ENCODE measurements around the gene SPAG4.

The SPAG4 gene

DNA sequence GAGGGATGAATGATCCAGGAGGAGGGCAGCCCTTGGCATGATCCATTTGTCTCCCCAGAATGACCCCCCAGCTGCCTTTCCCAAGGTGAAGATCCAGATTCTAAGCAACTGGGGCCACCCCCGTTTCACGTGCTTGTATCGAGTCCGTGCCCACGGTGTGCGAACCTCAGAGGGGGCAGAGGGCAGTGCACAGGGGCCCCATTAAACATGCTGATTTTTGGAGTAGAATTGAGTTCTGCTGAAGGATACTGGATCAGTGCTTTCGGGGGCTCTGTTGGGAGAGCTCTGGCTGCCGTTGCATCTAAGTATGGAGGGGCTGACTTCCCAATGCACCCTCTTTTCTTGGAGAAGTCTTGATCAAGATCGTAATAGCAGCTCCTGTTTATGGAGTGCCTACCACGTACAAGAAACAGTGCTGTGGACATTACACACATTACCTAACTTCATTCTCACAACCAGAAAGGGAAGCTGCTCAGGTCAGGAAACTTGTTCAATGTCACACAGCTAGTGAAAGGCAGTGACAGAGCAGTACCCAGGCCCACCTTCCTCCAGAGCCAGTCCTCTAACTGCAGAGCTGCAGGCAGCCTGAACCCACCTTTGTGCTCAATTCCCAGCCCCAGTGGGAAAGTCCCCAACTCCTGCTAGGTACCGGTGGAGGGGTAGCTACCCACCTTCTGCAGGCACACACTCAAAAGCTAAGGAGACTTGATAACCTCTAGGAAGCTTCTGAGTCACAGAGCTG lies 5.4 kb downstream of the SPAG4 start:
- no peak for DNase-seq (ENCODE audit: low spot score)

DNA sequence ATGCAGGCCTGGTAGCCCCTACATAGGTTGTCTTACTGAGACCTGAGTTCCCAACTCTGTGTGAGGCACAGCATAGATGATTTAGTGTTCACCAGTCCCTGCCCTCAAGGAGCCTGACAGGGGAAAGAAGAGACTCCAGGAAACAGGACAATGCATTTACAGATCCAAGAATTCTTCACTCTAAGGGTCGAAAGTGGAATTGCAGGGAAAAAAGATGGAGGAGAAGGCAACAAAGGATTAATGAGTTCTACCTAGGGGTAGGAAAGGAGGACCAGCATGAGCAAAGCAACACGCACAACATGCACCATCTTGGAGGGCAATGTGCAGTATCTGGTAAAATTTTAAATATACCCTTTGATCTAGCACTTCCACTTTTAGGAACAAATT lies 5.9 kb downstream of the SPAG4 start:
- DNase-seq (ENCODE audit: low spot score): peak; percentile 31

- no peak for DNase-seq (ENCODE audit: low spot score)
Measured at GRCh38 chr20:35625584-35626385, 10.2 kb downstream of the SPAG4 start.

GRCh38 chr20:35626386-35627001 lies 10.9 kb downstream of the SPAG4 start:
- no peak for DNase-seq (ENCODE audit: low spot score)

- DNase-seq (ENCODE audit: low spot score): no peak
Measured at GRCh38 chr20:35627121-35627520, 11.5 kb downstream of the SPAG4 start.

- no peak for DNase-seq (ENCODE audit: low spot score)
Measured at GRCh38 chr20:35629427-35630145, 14.0 kb downstream of the SPAG4 start.

DNA sequence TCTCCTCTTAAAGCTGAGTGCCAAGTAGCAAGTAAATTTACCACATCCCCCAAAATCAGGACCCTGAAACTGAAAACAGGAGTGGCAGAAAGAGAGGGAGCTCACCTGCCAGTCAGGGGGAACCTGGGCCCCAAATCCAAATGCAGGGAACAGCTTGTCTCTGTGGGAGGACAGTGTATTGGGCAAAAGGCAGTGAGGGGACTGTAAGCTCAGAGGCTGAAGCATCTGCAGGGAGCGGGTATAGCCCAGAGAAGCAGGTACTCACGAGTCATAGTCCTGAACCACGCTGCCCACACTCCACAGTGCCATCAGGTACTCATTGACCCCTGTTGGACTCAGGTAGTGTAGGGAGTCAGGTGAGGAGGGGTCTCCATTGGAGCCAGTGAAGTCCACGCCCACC lies 15.0 kb downstream of the SPAG4 start:
- DNase-seq (ENCODE audit: low spot score): no peak

DNA sequence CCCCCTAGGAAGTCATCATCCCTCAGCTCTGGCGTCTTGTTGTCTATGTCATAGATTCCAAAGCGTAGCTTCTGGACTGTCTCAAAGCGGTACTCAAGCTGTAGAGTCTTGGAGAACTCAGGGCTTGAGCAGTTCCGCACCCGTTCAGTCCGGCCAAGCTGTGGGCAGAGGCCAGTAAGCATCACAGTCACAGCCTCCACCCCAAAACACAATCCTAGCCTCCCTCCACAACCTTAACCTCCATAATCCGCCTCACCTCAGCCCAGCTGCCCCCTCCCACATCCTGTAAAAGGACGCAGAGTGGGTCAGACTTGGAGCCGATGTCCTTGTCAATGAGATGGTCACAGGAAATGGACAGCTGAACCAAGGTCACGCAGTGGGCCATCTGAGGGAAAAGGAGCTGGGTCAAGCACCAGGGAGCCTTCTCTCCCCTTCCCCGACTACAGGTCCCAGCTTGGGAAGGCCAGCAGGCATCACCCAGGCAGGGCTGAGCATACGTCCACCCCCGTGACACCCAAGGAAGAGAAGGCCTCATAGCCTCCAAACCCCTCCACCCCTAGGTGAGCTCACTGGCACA lies 17.0 kb downstream of the SPAG4 start:
- DNase-seq (ENCODE audit: low spot score): no peak

GRCh38 chr20:35635652-35636051 lies 20.0 kb downstream of the SPAG4 start:
- no peak for DNase-seq (ENCODE audit: low spot score)

DNA sequence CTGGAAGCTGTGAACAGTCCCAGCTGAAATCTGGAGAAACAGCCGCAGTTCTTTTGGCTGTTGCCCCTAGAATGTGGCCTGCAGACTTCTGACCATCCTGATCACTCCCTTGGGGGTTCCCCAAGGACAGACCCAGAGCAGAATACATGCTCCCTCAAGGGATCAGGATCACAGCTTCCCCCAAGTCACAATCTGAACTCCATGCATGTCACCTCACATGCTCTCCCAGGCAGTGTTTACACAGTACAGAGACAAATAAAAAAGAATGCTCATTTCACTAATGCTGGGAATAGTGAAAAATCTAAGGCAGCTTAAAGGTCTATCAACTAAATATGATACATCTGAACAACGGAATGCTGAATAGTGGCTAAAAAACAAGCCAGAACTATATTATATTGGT lies 20.5 kb downstream of the SPAG4 start:
- no peak for DNase-seq (ENCODE audit: low spot score)

DNA sequence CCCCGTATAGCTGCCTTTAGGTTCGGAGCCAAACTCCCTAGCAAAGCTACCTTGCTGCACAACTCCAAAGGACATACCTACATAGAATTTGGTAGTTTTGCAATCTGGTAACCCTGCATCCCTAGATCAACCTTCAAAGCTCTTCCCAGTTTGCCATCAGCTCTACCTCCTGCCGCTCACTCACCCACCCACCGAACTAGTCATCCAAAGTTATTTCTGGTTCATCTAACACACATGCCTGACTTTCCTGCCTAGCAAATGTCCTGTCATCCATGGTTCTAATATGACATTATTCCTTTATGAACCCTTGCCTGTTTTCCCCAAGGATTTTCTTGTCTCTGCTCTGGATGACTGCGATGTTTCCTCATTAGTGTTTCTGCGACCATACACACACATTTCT lies 21.6 kb downstream of the SPAG4 start:
- DNase-seq (ENCODE audit: low spot score): no peak

GRCh38 chr20:35638751-35639150 lies 23.1 kb downstream of the SPAG4 start:
- DNase-seq (ENCODE audit: low spot score): no peak

DNA sequence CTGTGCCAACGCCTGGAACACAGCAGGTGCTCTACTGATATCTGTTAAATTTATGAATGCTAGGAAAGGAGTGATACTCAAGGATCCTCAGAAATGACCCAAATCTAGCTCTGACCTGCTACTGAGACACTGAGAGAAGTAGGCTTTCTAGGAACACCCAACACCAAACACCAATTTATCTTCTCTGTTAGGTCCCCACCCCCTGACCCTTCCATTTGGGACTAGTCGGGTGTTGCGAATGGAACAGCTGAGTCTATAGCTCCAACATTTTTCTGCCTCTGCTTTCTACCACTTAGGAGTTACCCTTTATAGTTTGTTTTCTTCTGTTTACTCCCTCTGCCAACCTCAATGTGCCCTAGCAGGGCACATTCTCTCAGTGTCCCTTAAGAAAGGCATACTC lies 25.1 kb downstream of the SPAG4 start:
- DNase-seq (ENCODE audit: low spot score): no peak

GRCh38 chr20:35641743-35642142 lies 26.1 kb downstream of the SPAG4 start:
- DNase-seq (ENCODE audit: low spot score): no peak

GRCh38 chr20:35643045-35643444 lies 27.4 kb downstream of the SPAG4 start:
- DNase-seq (ENCODE audit: low spot score): no peak

DNA sequence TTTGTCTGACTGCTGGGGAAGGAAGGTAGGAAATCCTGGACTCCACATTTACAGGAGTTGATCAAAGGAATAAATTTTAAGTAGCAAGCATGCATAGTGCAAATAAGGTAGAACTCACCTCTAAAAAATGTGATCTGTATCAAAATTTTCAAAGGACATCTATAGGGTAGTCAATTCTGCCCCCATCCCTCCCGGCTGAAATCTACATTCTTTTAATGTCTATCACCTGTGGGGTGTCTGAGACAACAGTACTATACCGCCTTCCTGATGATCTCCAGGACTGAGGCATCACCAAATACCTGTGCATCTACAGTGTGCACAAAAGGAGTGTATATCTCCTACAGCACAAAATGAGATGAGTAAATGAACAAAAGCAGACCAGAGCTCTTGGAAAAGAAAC lies 29.2 kb downstream of the SPAG4 start:
- no peak for DNase-seq (ENCODE audit: low spot score)

DNA sequence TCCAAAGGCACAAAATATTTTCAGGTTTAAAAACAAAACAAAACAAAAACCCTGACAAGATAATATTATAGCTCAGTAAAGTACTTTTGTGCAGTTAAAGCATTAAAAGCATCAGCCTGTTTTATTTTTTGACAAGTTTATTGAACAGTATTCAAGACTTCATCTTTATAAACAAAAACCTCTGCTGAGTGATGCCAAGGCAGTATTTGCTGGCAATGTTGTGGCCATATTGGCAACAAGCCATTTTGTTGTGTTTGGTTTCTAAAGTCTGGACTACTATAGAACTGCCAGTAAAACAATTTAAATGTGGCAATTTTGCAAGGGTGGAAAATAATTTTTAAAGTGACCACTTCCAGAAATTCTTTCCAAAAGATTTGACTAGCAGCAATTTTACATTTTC lies 33.2 kb downstream of the SPAG4 start:
- peak; percentile 46 for DNase-seq (ENCODE audit: low spot score)

GRCh38 chr20:35650632-35651031 lies 35.0 kb downstream of the SPAG4 start:
- no peak for DNase-seq (ENCODE audit: low spot score)

GRCh38 chr20:35651958-35652357 lies 36.3 kb downstream of the SPAG4 start:
- DNase-seq (ENCODE audit: low spot score): no peak

DNA sequence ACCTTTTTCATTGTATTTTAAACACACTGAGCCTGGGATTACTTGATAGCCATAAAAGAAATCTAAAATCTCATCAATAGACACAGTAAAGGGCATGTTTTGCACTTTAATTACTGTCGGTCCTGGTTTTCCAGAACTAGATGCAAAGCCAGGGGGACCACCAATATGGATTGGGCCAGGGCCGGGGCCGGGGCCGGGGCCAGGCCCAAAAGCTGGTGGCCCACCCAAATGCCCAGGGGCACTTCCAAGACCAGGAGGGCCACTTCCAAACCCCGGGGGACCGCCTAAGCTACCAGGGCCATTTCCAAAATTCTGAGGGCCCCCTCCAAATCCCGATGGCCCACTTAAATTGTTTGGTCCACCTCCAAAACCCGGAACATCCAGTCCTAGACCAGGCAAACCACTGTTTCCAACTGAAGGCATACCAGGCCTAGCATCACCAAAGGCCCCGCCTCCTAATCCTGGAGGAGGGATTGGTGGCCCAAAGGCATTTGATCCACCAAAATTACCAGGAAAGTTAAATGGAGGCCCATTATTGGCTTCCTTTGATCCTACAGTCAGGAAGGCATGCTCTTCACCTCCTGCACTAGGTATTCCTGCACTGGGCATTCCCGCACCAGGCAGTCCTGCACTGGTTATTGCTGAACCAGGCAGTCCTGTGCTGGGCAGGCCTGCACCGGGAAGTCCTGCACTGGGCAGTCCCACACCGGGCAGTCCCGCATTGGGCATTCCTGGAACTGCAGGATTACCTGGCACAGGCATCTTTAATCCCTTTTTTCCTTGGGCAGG lies 37.2 kb downstream of the SPAG4 start:
- no peak for DNase-seq (ENCODE audit: low spot score)

DNA sequence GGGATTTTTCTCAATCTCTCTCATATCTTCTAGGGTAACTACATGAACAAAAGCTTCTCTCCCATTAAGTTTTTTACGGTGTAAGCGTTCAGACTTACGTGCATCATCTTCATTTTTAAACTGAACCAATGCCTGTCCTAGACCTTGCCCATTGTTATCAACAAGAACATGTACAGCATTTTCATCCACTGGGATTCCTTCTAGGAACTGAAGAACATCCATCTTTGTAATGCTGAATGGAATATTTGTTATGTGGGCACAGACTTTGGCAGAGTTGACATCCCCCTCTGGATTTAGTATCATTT lies 37.8 kb downstream of the SPAG4 start:
- no peak for DNase-seq (ENCODE audit: low spot score)

DNA sequence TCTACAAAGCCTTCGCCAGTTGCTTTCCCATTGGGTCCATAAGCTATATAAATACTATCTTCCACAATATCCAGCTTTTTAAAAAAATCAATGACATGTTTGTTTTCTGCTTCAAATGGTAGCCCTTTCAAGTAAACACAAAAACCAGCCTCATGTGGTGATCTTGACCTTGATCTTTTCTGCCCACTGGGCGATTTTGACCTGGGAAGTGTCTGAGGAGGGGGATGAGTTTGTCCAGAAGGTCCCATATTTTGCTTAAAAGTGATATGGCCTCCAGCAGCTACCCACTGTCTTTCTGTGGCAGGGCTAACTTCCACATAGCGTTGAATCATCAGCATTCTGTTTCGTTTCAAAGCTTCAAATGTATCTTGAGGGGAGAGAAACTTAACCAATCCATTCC lies 38.3 kb downstream of the SPAG4 start:
- DNase-seq (ENCODE audit: low spot score): no peak

Measured in cerebellar cortex (tissue), 1 donor.